GM10266 (cell line): ENCODE data around the gene KCNIP1.

ENCODE experiments used
- DNase-seq: peaks from one replicate; pipeline ENCODE4 v3.0.0; 2012; ENCODE audit errors: extremely low spot score
- CTCF ChIP-seq: IDR thresholded peaks from 2 replicates; pipeline ENCODE4 v1.5.1; 2012; ENCODE audit warnings: mild to moderate bottlenecking, low read depth; ENCODE audit not compliant: control insufficient read depth, insufficient read depth; ENCODE audit errors: missing control alignments

Gene KCNIP1

GRCh38 chr5:170628691-170629565, 125.1 kb downstream of the KCNIP1 start:
- no peak for DNase-seq
- TF ChIP-seq CTCF = no peak

- no peak for DNase-seq
- no peak for TF ChIP-seq CTCF
These were observed 125.9 kb downstream of the KCNIP1 start for GRCh38 chr5:170629566-170630175.

- no peak for TF ChIP-seq CTCF
These were observed 126.4 kb downstream of the KCNIP1 start for GRCh38 chr5:170630226-170630625.

GRCh38 chr5:170630711-170631141, 126.9 kb downstream of the KCNIP1 start:
- no peak for TF ChIP-seq CTCF
- no peak for DNase-seq

More at GRCh38 chr5:170630226-170630625, 126.4 kb downstream of the KCNIP1 start:
- no peak for DNase-seq

- no peak for DNase-seq
These were observed 127.8 kb downstream of the KCNIP1 start for GRCh38 chr5:170631466-170632195.

GRCh38 chr5:170632266-170632984, 128.6 kb downstream of the KCNIP1 start:
- DNase-seq = no peak
- no peak for TF ChIP-seq CTCF

More at GRCh38 chr5:170631466-170632195, 127.8 kb downstream of the KCNIP1 start:
- TF ChIP-seq CTCF = no peak
